ENCODE data around the gene FGD6.

GRCh38 chr12:95213119-95213518 is 4.1 kb downstream of the FGD6 start:
- TF ChIP-seq CTCF (IDR thresholded peaks at IDR 0.05) (no peak), EP300 (IDR thresholded peaks at IDR 0.05) (no peak), POLR2A (IDR thresholded peaks at IDR 0.05) (no peak), POLR2AphosphoS5 (IDR thresholded peaks at IDR 0.05) (no peak)

Data from gastroesophageal sphincter (tissue), 3 donors.